HG03045 (cell line): ENCODE data around the gene TNN.
"Not testable (repeated sequence)": the region's sequence is repeated elsewhere in the genome, so short reads cannot be mapped to it uniquely, and the experiment has no call there.

Source experiments
- ATAC-seq: cut with Tn5 transposase; IDR thresholded peaks from one replicate; pipeline ENCODE4 v1.9.1; 2021; ENCODE audit warnings: mild to moderate bottlenecking, moderate library complexity; ENCODE audit not compliant: unreplicated experiment

Gene TNN

GRCh38 chr1:175067362-175068106 lies at the start of gene TNN:
TNN (plus strand) TSS chr1:175067833; CDS start chr1:175077419, 9,586 bp downstream.
- no peak for ATAC-seq

GRCh38 chr1:175019524-175019923 lies 48.1 kb upstream of the TNN start:
- ATAC-seq: no peak

GRCh38 chr1:175023043-175023921 lies 44.4 kb upstream of the TNN start, which contains the start of gene MRPS14:
MRPS14 (minus strand) TSS chr1:175023425; CDS start chr1:175023408, 17 bp downstream.
- peak; percentile 88 for ATAC-seq

- not testable (repeated sequence) for ATAC-seq
These were observed 43.8 kb upstream of the TNN start for GRCh38 chr1:175023922-175024242.

- no peak for ATAC-seq
These were observed 42.9 kb upstream of the TNN start for GRCh38 chr1:175024773-175025172.

- no peak for ATAC-seq
These were observed 33.7 kb upstream of the TNN start for GRCh38 chr1:175033953-175034352.

- ATAC-seq: no peak
These were observed 32.9 kb upstream of the TNN start for GRCh38 chr1:175034775-175035174.

- no peak for ATAC-seq
These were observed 31.8 kb upstream of the TNN start for GRCh38 chr1:175035865-175036264.

- no peak for ATAC-seq
These were observed 31.2 kb upstream of the TNN start for GRCh38 chr1:175036476-175036875.

GRCh38 chr1:175037416-175037815 lies 30.2 kb upstream of the TNN start:
- no peak for ATAC-seq

GRCh38 chr1:175040324-175040879 lies 27.2 kb upstream of the TNN start:
- no peak for ATAC-seq

- no peak for ATAC-seq
These were observed 25.0 kb upstream of the TNN start for GRCh38 chr1:175042650-175043049.

GRCh38 chr1:175043824-175044223 lies 23.8 kb upstream of the TNN start:
- no peak for ATAC-seq

- not testable (repeated sequence) for ATAC-seq
These were observed 23.0 kb upstream of the TNN start for GRCh38 chr1:175044591-175044990.

GRCh38 chr1:175045097-175045496 lies 22.5 kb upstream of the TNN start:
- ATAC-seq: no peak

- no peak for ATAC-seq
These were observed 22.1 kb upstream of the TNN start for GRCh38 chr1:175045519-175045918.

- ATAC-seq: no peak
These were observed 16.6 kb upstream of the TNN start for GRCh38 chr1:175050992-175051391.

- ATAC-seq: no peak
These were observed 12.9 kb upstream of the TNN start for GRCh38 chr1:175054736-175055135.

GRCh38 chr1:175062339-175062738 lies 5.3 kb upstream of the TNN start:
- no peak for ATAC-seq

GRCh38 chr1:175062858-175063257 lies 4.8 kb upstream of the TNN start:
- no peak for ATAC-seq

- ATAC-seq: no peak
These were observed 3.2 kb downstream of the TNN start for GRCh38 chr1:175070818-175071217.
